Ishikawa (cell line): ENCODE results near the gene MEIS1.

ENCODE experiments used
- CREB1 ChIP-seq: IDR thresholded peaks from 2 replicates; pipeline ENCODE4 v1.6.1; 2012; ENCODE audit warnings: low read depth
- EP300 ChIP-seq: IDR thresholded peaks from 2 replicates; pipeline ENCODE4 v1.6.1; 2012; ENCODE audit warnings: borderline replicate concordance
- NFIC ChIP-seq: IDR thresholded peaks from 2 replicates; pipeline ENCODE4 v1.6.1; 2012
- RAD21 ChIP-seq: IDR thresholded peaks from 2 replicates; pipeline ENCODE4 v1.6.1; 2012; ENCODE audit warnings: low read depth
- TAF1 ChIP-seq: IDR thresholded peaks from 2 replicates; pipeline ENCODE4 v1.6.1; 2012; ENCODE audit warnings: low read depth, mild to moderate bottlenecking
- TEAD4 ChIP-seq: IDR thresholded peaks from 2 replicates; pipeline ENCODE4 v1.6.1; 2012
- YY1 ChIP-seq: IDR thresholded peaks from 2 replicates; pipeline ENCODE4 v1.6.1; 2012; ENCODE audit warnings: low read depth
- TF ChIP-seq, protein P1 (sequence below): IDR thresholded peaks from 2 replicates; pipeline ENCODE4 v1.6.1; 2012; ENCODE audit warnings: low read depth, mild to moderate bottlenecking
- TF ChIP-seq, protein P2 (sequence below): IDR thresholded peaks from 2 replicates; pipeline ENCODE4 v1.6.1; 2012
- TF ChIP-seq, protein P3 (sequence below): IDR thresholded peaks from 2 replicates; pipeline ENCODE4 v1.6.1; 2012

DNA sequence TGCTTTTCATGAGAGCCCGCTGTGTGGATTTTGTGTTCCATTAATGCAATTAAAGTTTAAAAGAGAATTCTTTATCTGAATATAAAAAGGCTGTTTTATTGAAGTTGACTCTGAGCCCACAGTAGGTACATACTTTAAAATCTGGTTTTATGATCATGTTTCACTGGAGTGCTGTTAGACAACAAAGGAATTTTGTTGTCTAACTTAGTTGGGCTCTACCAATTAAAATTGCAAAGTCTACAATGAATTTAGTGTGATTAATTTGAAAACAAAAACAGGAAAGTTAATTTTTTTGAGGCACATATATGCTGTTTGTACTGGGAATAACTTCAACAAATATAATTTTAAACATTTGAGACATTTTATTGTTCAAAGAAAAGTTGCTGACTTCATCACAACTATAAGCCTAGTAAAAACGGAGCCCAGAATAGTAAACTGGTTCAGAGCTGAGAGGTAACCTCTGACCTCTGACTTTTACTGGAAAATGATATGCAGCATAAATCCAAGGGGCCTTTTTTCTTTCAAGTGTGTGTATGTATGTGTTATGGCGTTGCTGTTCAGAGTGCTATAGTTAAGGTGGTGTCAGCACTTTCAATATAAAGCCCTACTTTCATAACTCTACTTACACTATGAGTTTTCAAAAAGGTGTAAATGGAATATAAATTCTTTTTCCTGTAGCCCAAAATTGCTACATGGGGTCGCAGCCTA, 30.2 kb downstream of the MEIS1 start:
- TF ChIP-seq TEAD4 (no peak), EP300 (no peak), NFIC (no peak), TAF1 (no peak), RAD21 (no peak), CREB1 (no peak), YY1 (no peak)
- TF ChIP-seq, protein P1, sequence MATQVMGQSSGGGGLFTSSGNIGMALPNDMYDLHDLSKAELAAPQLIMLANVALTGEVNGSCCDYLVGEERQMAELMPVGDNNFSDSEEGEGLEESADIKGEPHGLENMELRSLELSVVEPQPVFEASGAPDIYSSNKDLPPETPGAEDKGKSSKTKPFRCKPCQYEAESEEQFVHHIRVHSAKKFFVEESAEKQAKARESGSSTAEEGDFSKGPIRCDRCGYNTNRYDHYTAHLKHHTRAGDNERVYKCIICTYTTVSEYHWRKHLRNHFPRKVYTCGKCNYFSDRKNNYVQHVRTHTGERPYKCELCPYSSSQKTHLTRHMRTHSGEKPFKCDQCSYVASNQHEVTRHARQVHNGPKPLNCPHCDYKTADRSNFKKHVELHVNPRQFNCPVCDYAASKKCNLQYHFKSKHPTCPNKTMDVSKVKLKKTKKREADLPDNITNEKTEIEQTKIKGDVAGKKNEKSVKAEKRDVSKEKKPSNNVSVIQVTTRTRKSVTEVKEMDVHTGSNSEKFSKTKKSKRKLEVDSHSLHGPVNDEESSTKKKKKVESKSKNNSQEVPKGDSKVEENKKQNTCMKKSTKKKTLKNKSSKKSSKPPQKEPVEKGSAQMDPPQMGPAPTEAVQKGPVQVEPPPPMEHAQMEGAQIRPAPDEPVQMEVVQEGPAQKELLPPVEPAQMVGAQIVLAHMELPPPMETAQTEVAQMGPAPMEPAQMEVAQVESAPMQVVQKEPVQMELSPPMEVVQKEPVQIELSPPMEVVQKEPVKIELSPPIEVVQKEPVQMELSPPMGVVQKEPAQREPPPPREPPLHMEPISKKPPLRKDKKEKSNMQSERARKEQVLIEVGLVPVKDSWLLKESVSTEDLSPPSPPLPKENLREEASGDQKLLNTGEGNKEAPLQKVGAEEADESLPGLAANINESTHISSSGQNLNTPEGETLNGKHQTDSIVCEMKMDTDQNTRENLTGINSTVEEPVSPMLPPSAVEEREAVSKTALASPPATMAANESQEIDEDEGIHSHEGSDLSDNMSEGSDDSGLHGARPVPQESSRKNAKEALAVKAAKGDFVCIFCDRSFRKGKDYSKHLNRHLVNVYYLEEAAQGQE, result no peak
- TF ChIP-seq, protein P2, sequence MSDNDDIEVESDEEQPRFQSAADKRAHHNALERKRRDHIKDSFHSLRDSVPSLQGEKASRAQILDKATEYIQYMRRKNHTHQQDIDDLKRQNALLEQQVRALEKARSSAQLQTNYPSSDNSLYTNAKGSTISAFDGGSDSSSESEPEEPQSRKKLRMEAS, result no peak
- TF ChIP-seq, protein P3, sequence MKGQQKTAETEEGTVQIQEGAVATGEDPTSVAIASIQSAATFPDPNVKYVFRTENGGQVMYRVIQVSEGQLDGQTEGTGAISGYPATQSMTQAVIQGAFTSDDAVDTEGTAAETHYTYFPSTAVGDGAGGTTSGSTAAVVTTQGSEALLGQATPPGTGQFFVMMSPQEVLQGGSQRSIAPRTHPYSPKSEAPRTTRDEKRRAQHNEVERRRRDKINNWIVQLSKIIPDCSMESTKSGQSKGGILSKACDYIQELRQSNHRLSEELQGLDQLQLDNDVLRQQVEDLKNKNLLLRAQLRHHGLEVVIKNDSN, result no peak
